Measurements from ENCODE around the gene GPX4.

The GPX4 gene

DNA sequence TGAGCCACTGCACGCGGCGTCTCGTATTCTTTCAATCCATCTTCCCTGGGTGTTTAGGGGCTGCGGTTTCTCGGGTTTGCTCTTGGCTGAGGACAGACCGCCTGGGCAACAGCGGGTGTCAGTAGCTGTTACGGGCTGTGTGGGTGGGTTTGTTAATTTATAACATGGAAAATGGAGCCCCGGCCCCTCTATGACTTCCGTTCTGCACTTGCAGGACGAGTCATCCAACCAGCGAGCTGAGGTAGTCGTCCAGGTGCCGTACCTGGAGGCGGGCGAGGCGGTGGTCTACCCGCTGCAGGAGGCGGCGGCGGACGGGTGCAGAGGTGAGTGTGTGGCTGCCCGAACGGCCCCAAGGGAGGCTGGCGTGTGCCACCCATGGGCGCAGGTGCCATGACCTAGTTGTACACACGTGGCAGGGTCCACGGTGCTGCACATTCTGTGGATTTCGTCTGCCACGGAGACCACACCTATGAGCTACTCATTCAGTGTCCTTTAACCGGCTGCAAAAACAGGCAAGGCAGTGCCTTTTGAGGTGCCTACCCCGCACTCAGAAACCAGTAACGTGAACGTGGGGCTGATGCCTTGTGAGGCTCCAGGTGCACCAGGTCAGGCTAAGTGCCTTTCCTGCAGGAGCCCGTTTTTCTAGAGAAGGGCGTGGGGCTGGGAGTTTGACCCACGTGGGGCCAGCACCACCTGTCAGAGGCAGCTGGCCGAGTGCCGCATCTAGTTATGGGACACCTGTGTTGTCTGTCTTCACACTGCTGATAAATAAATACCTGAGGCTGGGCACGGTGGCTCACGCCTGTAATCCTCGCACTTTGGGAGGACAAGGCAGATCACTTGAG, 19.5 kb upstream of the GPX4 start:
- no peak for DNase-seq

DNA sequence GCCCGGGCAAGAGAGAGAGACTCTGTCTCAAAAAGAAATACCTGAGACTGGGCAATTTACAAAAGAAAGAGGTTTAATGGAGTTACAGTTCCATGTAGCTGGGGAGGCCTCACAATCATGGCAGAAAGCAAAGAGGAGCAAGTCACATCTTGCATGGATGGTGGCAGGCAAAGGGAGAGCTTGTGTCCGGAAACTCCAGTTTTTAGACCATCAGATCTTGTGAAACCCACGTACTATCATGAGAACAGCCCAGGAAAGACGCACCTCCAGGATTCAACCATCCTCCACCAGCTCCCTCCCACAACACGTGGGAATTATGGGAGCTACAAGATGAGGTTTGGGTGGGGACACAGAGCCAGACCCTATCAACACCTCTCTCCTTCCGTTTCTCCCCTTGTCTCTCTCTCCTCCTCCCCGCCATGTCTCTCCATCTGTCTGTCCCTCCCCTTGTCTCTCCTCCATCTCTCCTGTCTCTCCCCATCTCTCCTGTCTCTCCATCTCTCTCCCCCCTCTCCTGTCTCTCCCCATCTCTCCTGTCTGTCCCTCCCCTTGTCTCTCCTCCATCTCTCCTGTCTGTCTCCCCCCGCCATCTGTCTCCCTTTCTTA, 18.6 kb upstream of the GPX4 start:
- DNase-seq = no peak

DNA sequence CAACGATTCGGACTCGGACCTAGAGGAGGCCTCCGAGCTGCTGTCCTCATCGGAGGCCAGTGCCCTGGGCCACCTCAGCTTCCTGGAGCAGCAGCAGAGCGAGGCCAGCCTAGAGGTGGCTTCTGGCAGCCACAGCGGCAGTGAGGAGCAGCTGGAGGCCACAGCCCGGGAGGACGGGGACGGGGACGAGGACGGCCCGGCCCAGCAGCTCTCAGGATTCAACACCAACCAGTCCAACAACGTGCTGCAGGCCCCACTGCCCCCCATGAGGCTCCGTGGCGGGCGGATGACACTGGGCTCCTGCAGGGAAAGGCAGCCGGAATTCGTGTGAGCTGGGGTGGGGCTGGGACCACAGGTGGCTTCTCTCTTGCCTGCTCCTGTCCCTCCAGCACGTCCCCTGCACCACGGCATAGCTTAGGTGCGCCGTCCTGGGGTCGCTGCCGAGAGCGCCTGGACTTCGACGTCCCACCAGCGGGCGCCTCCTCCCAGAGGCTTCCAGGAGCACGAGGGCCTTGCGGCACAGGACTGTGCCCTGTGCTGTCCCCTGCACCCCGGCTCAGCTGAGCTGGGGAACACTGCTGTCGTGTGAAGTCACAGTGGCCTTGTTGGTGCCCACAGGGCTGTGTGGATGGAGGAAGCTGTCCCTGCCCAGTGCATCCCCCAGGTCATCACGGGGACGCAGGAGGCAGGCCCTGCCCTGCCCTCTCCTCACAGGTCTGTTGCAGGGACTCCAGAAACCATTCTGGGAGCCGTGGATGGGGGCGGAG, 17.9 kb upstream of the GPX4 start:
- no peak for DNase-seq

DNA sequence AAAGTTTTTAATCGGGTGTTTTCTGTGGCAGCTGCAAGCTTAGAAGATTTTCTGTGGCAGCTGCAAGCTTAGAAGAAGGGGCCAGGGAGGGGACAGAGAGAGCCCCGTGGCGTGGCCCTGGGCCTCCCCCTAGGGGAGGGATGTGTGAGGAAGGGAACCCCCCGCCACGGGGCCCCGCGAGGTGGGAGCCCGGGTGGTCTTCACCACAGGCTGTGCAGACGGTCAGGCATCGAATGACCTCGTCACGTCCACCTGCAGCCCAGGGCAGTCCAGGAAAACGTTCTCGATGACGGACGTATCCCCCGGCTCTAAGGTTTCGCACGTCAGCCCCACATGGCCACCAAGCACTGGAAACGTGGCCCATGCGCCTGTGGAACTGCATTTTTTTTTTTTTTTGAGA, 17.2 kb upstream of the GPX4 start:
- no peak for DNase-seq

DNA sequence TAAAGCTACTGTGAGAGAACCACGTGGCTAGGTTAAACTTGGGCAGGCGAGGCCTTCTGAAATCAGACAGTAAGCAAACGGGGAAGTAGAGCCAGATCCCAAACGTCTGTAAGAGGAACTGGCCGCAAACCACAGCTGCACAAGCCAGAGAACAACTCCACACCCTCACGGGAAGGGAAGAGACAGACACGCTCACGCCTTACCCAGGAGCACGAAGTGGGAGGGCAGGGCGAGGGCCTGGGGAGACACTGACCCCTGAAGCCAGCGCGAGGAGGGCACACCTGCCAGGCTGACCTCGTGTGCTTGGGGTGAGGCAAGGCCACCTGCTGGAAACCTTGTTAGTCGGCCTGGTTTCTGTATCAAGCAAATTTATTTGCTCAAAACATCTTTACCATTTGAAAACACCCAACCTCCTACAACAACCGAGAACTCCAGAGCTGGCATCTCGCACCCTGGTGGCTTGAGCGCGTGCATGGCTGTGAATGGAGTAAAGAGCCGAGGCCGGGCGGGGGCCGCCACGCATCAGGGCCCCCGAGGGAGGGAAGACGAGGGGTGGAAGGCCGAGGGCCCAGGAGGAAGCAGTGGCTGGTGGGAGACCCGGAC, 15.9 kb upstream of the GPX4 start:
- peak; percentile 89 for DNase-seq

DNA sequence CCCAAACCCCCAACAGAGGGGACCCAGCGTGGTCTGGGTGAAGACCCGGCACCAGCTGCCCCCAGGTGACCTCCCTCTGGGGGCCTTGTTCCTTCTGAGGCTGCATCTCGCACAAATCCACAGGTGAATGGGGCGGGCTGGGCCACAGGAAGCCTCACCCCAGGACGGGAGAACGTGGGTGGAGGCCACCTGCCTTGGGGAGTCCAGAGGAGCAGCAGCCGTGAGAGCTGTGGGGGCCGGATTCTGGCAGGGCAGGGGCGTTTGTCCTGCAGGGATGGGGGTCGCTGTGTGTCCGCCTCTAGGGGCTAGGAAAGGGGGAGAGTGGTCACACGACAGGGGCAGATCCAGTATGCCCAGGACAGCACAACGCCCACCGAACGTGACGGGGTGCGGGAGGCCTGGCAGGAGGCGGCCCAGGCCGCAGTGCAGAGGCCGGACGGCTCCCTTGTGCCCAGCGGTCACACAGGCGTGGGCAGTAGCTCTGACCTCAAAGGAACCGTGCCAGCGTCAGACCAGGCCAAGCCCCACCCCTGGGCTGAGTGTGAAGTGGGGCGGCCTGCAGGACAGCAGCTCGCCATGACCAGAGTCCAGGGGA, 15.3 kb upstream of the GPX4 start:
- DNase-seq = no peak

DNA sequence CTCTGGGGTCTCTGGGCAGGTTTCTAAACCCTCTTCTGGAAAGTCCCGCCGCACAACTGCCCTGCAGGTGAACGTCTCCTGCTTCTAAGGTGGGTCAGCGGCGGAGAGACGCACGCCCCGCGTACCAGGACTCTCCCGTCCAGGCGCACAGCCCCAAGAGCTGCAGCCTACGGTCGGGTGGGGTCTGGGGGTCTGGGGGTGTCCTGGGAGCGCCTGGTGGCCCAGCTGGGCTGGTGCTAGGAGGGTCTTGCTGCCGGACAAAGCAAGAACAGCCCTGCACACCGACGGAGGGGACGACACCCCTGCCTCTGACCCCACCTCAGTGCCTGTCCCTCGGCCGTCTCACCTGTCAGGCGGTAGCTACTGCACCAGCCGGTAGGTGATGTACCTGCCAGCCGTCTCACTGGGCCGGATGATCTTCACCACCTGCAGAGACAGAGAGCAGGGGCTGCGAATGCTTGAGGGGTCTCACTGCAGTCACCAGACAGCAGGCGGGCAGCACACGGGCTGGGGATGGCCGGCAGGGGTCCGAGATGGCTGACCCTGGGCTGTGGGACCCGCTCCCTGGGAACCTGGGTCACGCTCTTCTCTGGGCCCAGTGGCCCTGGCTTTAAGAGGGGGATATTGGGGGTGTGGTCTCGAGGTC, 14.5 kb upstream of the GPX4 start:
- no peak for DNase-seq

DNA sequence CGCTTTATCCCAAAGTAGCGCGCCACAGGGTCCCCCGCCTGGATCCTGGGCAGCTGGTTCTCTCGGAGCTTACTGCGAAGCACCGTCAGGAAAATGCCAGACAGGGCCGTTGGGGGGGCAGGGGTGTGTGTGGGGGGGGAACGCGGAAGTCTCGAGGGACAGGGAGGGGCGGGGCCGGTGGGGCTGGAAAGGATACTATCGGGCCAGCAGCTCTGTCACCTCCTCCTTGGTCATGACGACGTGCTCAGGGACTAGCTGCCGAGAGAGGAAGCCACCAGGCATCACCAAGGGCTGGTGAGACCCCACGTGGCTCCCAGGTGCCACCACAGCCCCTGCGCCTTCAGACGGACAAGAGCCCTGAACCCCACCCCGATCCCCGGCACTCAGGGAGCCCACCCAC, 13.9 kb upstream of the GPX4 start:
- DNase-seq = no peak

DNA sequence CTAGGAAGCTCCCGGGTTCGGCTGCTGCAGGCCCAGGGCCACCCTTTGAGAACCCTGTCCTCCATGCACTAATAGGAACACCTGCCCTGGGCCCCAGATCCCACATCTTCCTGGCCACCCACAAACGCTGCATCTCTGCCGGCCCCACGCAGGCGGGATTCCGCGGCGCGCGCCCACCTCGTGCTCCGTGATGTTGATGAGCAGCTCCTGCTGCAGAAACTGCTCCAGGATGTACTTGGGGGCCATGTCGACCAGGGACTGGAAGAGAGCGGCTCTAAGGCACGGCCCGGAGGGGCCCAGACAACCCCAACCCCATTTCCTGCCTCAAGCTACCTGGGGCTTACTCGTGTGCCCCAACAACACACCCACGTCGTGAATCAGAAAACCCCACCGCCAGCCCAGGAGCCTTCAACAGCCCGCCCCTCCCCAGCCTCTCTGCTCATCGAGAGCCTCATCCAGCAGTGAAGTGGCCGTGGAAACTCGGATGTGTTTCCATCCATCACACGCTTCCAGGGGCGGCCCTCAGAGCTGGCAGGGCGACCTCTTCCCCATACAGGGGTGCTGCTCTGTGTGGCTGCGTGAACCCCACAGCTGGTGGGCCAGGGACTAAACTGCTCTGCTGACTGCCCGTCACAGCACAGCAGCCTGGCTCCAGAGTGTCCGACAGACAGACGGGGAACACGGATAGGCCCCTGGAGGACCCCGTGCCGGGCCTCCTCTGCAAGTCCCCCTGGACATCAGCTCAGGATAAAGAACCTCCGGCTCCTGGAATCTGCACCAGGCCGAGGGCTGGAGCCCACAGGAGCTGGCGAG, 12.9 kb upstream of the GPX4 start:
- DNase-seq = no peak

DNA sequence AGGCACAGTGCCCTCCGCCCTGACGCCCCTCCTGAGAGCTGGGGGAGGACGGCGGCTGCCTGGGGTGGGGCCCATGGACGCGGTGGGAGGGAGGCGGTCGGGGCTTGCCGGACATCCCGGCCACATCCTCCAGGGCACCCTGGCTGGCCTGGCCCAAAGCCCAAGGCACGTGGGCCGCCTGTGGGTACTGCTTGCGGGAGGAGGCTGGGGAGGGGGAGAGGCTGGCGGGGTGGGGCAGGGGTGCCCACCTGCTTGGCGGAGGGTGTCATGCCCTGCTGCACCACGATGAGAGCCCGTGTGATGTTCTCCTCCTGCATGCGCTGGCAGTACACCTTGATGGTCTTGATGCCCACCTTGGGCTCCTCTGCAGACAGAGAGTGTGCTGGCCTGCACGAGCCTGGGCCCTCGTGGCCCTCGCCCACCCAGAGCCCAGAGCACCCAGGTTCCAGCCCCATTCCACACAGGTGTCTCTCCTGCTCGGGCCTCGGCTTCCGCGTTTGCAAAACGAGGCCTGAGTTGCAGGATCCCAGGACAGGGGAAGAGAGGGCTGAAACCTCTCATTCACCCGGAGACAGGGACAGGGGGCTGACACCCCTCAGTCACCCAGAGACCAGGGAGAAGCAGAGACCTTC, 12.1 kb upstream of the GPX4 start:
- DNase-seq = no peak

DNA sequence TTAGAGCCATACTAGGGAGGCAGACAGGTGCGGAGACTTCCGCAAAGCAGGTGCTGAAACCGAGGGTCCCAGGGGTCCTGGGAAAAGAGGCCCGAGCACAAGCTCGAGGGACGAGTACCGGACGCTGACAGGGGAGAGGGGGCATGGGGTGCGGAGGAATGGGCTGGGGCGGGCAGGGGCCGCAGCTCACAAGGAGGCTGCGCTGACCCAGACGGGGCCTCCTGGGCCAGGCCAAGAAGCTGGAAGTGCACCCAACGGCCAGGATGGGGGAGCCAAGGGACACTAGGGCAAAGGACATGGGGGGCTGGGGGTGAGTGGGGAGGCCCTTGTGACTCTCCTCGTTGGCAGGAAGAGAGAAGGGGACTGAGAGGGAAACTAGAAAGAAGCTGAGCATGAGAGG, 10.5 kb upstream of the GPX4 start:
- no peak for DNase-seq

DNA sequence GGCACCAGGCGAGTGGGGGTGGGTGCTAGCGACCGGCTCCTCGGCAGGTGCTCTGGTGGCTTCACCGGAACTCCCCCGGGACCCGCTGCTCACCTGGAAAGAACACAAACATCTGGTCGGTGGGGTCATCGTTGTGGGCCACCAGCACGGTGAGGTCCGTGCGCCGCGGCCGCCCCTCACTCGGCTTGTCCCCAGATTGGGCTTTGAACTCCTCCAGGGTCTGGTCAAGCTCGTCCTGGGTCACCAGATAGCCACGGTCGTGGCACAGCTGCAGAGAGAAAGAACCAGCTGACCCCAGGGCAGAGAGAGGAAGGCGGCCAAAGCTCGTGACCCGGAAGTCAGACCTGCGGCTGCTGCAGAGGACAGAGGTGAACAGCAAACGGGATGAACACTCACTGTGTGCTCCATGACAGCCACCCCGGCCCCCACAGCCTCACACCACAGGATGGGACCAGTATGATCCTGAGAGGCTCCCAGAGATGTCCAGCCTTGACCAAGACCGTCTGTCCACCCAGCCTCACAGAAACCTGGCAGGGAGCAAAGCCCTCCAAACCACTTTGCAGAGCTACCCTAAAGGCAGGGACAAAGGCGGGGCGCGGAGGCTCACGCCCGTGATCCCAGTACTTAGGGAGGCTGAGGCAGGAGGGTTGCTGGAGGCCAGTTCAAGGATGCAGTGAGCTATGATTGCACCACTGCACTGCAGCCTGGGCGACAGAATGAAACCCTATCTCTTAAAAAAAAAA, 9.8 kb upstream of the GPX4 start:
- no peak for DNase-seq

DNA sequence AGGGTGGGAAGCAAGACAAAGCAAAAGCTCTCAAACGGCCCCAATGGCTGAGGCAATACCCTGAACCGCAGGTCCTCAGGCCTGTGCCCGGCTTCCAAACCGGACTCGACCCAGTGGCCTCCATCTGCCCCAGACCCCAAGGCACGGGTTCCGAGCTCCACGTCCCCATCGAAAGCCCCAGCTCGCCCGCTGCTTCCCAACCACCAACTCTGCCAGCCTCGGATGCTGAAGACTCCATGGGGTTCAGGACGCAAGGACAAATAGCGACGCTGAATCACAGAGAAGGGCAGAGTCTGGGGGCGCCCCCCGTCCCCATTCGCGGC, 9.2 kb upstream of the GPX4 start:
- DNase-seq = no peak

DNA sequence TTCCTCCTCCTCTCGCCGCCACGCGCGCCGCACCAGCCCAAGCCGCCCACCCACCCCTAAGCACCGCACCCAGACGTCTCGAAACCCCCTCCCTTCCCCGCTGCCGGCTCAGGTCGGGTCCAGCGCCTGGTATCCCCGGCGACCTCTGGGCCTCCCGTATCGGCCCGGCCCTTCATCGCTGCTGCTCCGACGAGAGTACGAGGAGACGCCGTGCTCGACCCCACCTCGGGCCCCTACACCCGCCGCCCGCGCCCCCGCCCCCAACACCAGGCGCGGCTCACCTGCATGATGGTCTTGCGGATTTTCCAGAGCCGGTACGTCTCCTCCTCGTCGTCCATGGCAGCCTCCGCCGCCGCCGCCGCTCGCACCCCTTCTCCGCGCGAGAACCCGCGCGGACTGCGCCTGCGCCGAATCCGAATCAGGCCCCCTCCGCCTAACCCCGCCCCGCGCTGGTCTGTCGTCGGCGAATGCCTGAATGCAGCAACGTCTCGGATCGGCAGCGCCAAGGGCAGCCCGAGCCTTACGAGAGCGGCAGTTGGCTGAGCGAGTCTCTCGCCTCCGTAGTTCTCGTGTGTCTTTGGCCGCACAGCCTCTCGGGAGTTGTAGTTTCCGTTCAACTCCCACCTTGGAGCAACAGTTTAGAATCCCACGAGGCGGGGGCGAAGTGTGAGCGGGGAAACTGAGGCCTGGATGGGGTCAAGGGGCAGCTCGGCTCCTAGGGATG, 8.7 kb upstream of the GPX4 start, which contains the start of gene POLR2E:
Gene POLR2E, minus strand, starts transcription at position 398 of the 724 bp plus-strand sequence. Its CDS starts 60 bp downstream, at position 338.
- peak; percentile 96 for DNase-seq

DNA sequence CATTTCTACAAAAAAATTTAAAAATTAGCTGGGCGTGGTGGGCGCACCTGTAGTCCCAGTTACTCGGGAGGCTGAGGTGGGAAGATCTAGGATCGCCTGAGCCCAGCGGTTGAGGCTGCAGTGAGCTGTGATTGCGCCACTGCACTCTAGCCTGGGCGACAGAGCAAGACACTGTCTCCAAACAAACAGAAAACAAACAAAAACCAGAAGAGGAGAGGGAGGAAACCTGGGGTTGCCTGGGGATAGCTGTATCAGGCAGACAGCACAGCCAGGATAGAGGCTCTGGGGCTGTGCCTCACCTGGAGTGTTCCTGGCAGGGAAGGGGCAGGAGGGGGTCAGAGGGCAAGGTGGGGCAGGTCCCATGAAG, 6.0 kb upstream of the GPX4 start:
- no peak for DNase-seq

DNA sequence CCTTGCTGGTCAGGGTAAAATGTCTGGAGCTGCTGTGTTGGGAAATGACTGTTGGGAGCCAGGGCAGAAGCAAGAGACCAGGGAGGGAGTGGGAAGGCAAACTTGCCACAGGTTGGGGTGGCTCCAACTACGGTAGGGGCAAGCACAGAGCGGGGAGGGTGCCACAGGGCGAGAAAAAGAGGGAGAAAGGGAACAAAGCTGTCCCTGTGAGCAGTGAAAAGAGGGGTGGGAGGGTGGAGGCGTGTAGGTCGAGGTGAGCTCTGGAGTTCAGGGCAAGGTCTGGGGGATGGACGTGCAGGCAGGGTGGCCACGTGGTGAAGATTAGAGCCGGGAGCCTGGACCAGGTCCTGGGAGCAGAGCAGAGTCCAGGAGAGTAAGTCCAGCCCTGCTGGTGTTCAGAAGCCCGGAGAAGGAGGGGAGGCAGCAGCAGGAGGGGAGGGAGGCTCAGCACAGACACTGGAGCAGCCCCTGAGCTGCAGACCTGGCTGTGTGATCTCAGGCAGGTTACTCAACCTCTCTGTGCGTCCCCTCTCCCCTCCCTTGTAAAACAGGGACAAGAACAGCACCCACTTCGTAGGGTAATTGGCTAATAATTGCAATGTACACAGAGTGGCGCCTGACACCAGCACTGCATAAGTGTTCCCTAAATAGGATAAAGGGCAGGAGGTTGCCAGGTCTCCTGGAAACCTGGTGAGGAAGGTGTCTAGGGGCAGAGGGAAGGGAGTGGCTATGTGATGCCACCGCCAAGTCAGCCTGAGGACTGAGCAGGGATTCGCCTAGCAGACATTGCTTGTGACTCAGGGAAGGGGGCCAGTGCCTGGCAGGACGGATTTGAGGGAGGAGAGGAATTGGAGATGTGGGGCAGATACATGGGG, 5.4 kb upstream of the GPX4 start:
- no peak for DNase-seq

DNA sequence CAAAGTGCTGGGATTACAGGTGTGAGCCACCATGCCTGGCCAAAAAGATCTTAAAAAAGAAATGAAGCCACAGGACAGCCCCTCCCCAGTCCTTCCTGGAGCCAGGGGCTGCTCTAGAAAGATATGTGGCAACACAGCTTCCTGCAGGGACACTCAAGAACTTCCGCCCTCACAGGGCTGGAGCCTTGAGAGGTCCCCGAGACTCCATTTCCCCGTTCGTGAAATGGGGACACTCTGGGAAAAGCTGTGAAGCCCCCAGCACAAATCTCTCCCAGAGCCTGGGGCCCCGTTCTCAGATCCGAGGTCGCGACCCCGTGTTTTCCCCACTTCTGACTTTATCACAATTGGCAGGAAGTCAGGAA, 2.5 kb upstream of the GPX4 start:
- no peak for DNase-seq

DNA sequence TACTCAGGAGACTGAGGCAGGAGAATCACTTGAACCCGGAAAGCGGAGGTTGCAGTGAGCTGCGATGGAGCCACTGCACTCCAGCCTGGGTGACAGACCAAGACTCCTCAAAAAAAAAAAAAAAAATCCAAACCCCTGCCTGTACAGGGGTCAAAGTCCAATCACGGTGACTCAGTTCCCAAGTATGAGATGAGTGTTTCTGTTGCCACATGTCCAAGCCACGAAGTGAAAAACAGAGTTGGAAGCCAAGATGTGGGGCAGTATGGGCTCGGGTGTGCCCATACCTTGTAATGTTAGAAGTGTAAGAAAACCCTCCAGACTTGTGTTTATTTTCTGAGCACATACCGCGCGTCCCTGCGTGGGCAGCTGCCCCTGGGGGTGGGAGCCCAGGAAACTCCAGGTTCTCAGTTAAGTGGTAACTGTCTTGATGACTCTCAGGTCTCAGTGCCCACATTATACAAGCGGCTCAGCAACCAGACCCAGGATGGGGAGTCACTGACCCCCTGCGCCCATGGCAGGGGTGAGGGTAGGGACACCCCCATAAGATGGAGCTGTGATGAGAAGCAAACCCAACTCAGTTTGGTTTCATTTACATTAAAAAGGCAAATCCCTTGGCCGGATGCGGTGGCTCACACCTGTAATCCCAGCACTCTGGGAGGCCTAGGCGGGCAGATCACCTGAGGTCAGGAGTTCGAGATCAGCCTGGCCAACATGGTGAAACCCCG, 1.2 kb upstream of the GPX4 start:
- DNase-seq = no peak
